GM19035 (cell line): ENCODE measurements around the gene ITPKC.

ENCODE experiments used
- ATAC-seq: cut with Tn5 transposase; IDR thresholded peaks from one replicate; pipeline ENCODE4 v1.9.1; 2021; ENCODE audit not compliant: unreplicated experiment

The ITPKC gene

GRCh38 chr19:40786060-40787037 is 69.4 kb downstream of the ITPKC start:
- no peak for ATAC-seq
